K562 (cell line): ENCODE results near the gene MSANTD1. TPM values are rescaled to one million over a fixed set of nuclear protein-coding genes. Genes with fewer than 3 reads are reported as not detected.
A peak's percentile ranks its signal among the peaks of the same experiment; 100 is the strongest.

Source experiments
- ATAC-seq: fragments of 200-7000 bp; cut with Tn5 transposase; 3 replicates; pipeline ENCODE4 v1.9.1; 2020; ENCODE audit warnings: moderate library complexity
- BruUV-seq: library from RNA; stranded (reverse); fragments of 400-500 nt; replicated peaks from 2 replicates; lab custom pipeline; 2021; lab: Mats Ljungman, UMichigan
- CTCF ChIA-PET: fragments of 300-600 bp; formaldehyde crosslinking; extraction: SDS; loops from one replicate; lab custom pipeline; 2021; ENCODE audit warnings: low intra/inter-chr PET ratio; lab: Yijun Ruan, JAX
- POLR2A ChIA-PET: fragments of 300-600, 350-650 bp; sonication (Branson Sonifier 250); formaldehyde crosslinking; extraction: SDS; loops from one replicate; lab custom pipeline; 2021; ENCODE audit warnings: antibody characterized with exemption, inconsistent platforms; lab: Yijun Ruan, JAX
- DNase-seq, 4 experiments: peaks; one replicate each; pipeline versions ENCODE4 v3.0.0 to v3.0.0-alpha.2; 2011 to 2018; ENCODE audit warnings: low spot score in 3 of 4, mixed read lengths in 3 of 4; ENCODE audit errors: extremely low read depth in 1 of 4
- FAIRE-seq: peaks from 2 replicates; lab custom pipeline; 2011; peaks lifted over from hg19 to GRCh38; lab: Jason Lieb, UNC
- H2AFZ ChIP-seq: 2 replicates; pipeline ENCODE4 v1.6.0; 2011; ENCODE audit warnings: low read depth, low read length, control low read depth, inconsistent platforms
- H3K27ac ChIP-seq: fragments of 200-600 bp; 3 replicates; pipeline ENCODE4 v1.8.0; 2011; ENCODE audit warnings: low read depth, mild to moderate bottlenecking, control low read depth, inconsistent platforms, low read length, moderate library complexity, mixed read lengths; ENCODE audit errors: extremely low read depth
- H3K27me3 ChIP-seq, 2 experiments: fragments of 300-600 bp in 1 of 2; 2 replicates in 1 of 2; 3 replicates in 1 of 2; pipeline versions ENCODE4 v1.6.0 to v1.8.0; 2011; ENCODE audit warnings: inconsistent platforms in 2 of 2, low read length in 2 of 2, mild to moderate bottlenecking in 1 of 2, mixed read lengths in 1 of 2, moderate library complexity in 1 of 2; ENCODE audit not compliant: control insufficient read depth in 2 of 2, insufficient read depth in 2 of 2
- H3K36me3 ChIP-seq: fragments of 300-600 bp; 3 replicates; pipeline ENCODE4 v1.8.0; 2011; ENCODE audit warnings: mild to moderate bottlenecking, low read length, inconsistent platforms; ENCODE audit not compliant: control insufficient read depth, insufficient read depth
- H3K4me1 ChIP-seq, 2 experiments: fragments of 200-600 bp in 1 of 2; replicated peaks in 1 of 2; 2 replicates in 1 of 2; 3 replicates in 1 of 2; pipeline versions ENCODE4 v1.5.1 to v1.8.0; 2011; ENCODE audit warnings: inconsistent platforms in 2 of 2, low read length in 2 of 2, mild to moderate bottlenecking in 1 of 2, mixed read lengths in 1 of 2, moderate library complexity in 1 of 2; ENCODE audit not compliant: control insufficient read depth in 2 of 2, insufficient read depth in 2 of 2
- H3K4me2 ChIP-seq: 2 replicates; pipeline ENCODE4 v1.6.1; 2011; ENCODE audit warnings: low read length, control low read depth, inconsistent platforms, mixed read lengths; ENCODE audit not compliant: insufficient read depth
- H3K4me3 ChIP-seq: fragments of 200-600 bp; sonication (generic), shearing (Covaris generic); 2 replicates; pipeline ENCODE4 v1.5.1; 2016; ENCODE audit warnings: control low read depth, inconsistent platforms
- H3K79me2 ChIP-seq: fragments of 200-600 bp; 3 replicates; pipeline ENCODE4 v1.8.0; 2011; ENCODE audit warnings: low read length, inconsistent platforms; ENCODE audit not compliant: control insufficient read depth, insufficient read depth
- H3K9ac ChIP-seq, 2 experiments: 2 replicates each; pipeline versions ENCODE4 v1.6.0 to v1.6.1; 2011; ENCODE audit warnings: low read depth in 2 of 2, low read length in 2 of 2, control low read depth in 1 of 2, inconsistent platforms in 1 of 2, mild to moderate bottlenecking in 1 of 2, mixed read lengths in 1 of 2; ENCODE audit not compliant: insufficient read depth in 1 of 2
- H3K9me1 ChIP-seq: one replicate; pipeline ENCODE4 v1.6.0; 2011; ENCODE audit warnings: inconsistent platforms, mild to moderate bottlenecking, low read length, moderate library complexity; ENCODE audit not compliant: control insufficient read depth, insufficient read depth
- H3K9me3 ChIP-seq: replicated peaks from 2 replicates; pipeline ENCODE4 v1.5.1; 2011; ENCODE audit warnings: low read depth, low read length, inconsistent platforms; ENCODE audit not compliant: control insufficient read depth, insufficient read depth
- H4K20me1 ChIP-seq: replicated peaks from 2 replicates; pipeline ENCODE4 v1.6.1; 2011; ENCODE audit warnings: low read length, inconsistent platforms, mixed read lengths; ENCODE audit not compliant: control insufficient read depth, insufficient read depth
- CBFB ChIP-seq: sonication (generic); formaldehyde crosslinking; IDR thresholded peaks from 2 replicates; pipeline ENCODE4 v1.4.0; 2020; ENCODE audit warnings: mild to moderate bottlenecking, missing genetic modification reagents
- L3MBTL2 ChIP-seq: fragments of 450-650 bp; IDR thresholded peaks from 2 replicates; pipeline ENCODE4 v1.6.1; 2016; ENCODE audit warnings: mild to moderate bottlenecking, moderate library complexity
- ZNF124 ChIP-seq: sonication (generic); formaldehyde crosslinking; IDR thresholded peaks from 2 replicates; pipeline ENCODE4 v1.8.1; 2022; ENCODE audit warnings: missing genetic modification reagents
- WGBS: fragments of 100-300 bp; shearing (Covaris generic); methylation state at CpG from one replicate; pipeline ENCODE4 v1.1.6; 2016; ENCODE audit warnings: low coverage, mixed read lengths; ENCODE audit not compliant: insufficient coverage; ENCODE audit errors: missing lambda C conversion rate; 5-methylcytosine and 5-hydroxymethylcytosine counted together
- in situ Hi-C: fragments of 300-500 bp; cut with MboI; formaldehyde crosslinking; loops from 4 replicates; pipeline ENCODE4 v1.15.0; 2018; ENCODE audit warnings: inconsistent platforms, mixed read lengths
- intact Hi-C: fragments of 100-400 bp; cut with micrococcal nuclease; formaldehyde crosslinking; loops from 2 replicates; pipeline ENCODE4 v1.14.2; 2022
- polyA plus RNA-seq, 8 experiments: library from polyadenylated mRNA; depleted of rRNA in 4 of 8; stranded (reverse) in 5 of 8; unstranded in 3 of 8; fragments of >200 nt; fragmentation: Nextera tagmentation in 2 of 8; fragmentation: Illumina TruSeq in 1 of 8; extraction: Ambion mirVana in 2 of 8; extraction: Trizol in 1 of 8; gene quantifications; 2 replicates each; pipeline versions ENCODE4 v1.2.1 to v1.2.3, GENCODE V29; 2011 to 2014; ENCODE audit warnings: inconsistent platforms in 1 of 8, missing spikeins in 1 of 8
- total RNA-seq, 7 experiments: library from RNA; depleted of rRNA in 6 of 7; stranded (reverse); fragments of >200 nt in 6 of 7; fragmentation: Illumina TruSeq in 2 of 7; extraction: Trizol in 2 of 7; gene quantifications; 2 replicates each; pipeline versions ENCODE4 v1.2.1 to v1.2.3, GENCODE V29; 2011 to 2021; ENCODE audit warnings: low replicate concordance in 1 of 7
- TF ChIP-seq, protein P1 (sequence below): sonication (generic); formaldehyde crosslinking; IDR thresholded peaks from 2 replicates; pipeline ENCODE4 v1.9.0; 2022; ENCODE audit warnings: mild to moderate bottlenecking, missing genetic modification reagents
- TF ChIP-seq, protein P2 (sequence below), 2 experiments: IDR thresholded peaks; 2 replicates each; pipeline ENCODE4 v1.6.1; 2011; ENCODE audit warnings: borderline replicate concordance in 1 of 2, control low read depth in 1 of 2, low read depth in 1 of 2, low read length in 1 of 2, mild to moderate bottlenecking in 1 of 2, mixed read lengths in 1 of 2, moderate library complexity in 1 of 2; ENCODE audit not compliant: insufficient read depth in 1 of 2, insufficient read length in 1 of 2, poor library complexity in 1 of 2, severe bottlenecking in 1 of 2; ENCODE audit errors: extremely low read depth in 1 of 2

The MSANTD1 gene
- total and polyA plus RNA-seq, 9 of the 15 experiments (the other 6 are each of a cell fraction or from before 2014, with no cell fraction given): 0.04 to 0.09 (median 0.07) TPM; not detected in 6

DNA sequence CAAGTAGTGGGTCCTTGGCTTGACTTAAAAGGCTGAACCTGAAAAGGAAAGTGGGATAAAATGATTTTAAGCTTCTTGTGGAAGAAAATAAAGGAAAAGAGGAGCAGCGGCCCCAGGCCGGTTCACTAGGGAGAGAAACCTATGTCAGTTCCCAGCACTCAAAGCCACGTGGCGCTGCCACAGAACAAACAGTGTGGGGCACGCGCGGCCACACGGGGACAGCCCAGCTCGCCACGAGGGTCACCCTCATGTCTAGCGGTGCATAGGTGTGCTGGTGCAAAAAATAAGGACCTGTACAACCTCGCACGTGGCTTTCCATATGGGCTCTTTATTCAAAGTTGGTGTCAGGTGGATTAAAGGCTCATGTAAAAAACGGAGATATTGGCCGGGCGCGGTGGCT, 17.1 kb downstream of the MSANTD1 start:
- no peaks in the 10 kb centered on the region for H3K9me1 ChIP-seq
- H2AFZ ChIP-seq: no peak overlapping the region
- no peak for FAIRE-seq
- H3K9ac ChIP-seq: no peak overlapping the region
- POLR2A ChIA-PET: interaction anchor here (0.6 kb wide), 1 partner anchor 1703 kb away, joined by 3 read pairs; no protein-coding TSS in a partner anchor
- in situ Hi-C loops (no loop called here), intact Hi-C loops (no loop called here)
- no peaks in the 10 kb centered on the region for H3K36me3 ChIP-seq
- H4K20me1 ChIP-seq: peaks cover 5% of the 10 kb centered on the region; the same call in 1 of the 2 replicates
- 22% methylated on average over 17 of the region's 17 CpGs for WGBS
- no peak overlapping the region for H3K27ac ChIP-seq
- no TSS peak for BruUV-seq
- H3K79me2 ChIP-seq: no peaks in the 10 kb centered on the region
- DNase-seq: no peak
- H3K4me1 ChIP-seq: peaks cover 0 to 26% of the 10 kb centered on the region in 2 experiments; a peak in 2 of 5 replicates
- CTCF ChIA-PET: no interaction called here
- peaks cover 51 to 82% of the 10 kb centered on the region in 2 experiments for H3K27me3 ChIP-seq
- ATAC-seq: no peak
- no peak overlapping the region for H3K4me3 ChIP-seq
- H3K4me2 ChIP-seq: no peak overlapping the region
- TF ChIP-seq ZNF124 (CRISPR knock-in tag) (no peak), L3MBTL2 (peak; percentile 47), CBFB (CRISPR knock-in tag) (no peak)
- TF ChIP-seq, protein P1, sequence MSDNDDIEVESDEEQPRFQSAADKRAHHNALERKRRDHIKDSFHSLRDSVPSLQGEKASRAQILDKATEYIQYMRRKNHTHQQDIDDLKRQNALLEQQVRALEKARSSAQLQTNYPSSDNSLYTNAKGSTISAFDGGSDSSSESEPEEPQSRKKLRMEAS (CRISPR knock-in tag): peak; percentile 46; the same call in 1 of the 2 replicates
- TF ChIP-seq, protein P2, sequence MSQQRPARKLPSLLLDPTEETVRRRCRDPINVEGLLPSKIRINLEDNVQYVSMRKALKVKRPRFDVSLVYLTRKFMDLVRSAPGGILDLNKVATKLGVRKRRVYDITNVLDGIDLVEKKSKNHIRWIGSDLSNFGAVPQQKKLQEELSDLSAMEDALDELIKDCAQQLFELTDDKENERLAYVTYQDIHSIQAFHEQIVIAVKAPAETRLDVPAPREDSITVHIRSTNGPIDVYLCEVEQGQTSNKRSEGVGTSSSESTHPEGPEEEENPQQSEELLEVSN (IDR thresholded peaks at IDR 0.05; ENCODE audit: borderline replicate concordance in 1 of 2, extremely low read depth in 1 of 2, insufficient read depth in 1 of 2, insufficient read length in 1 of 2, low read depth in 1 of 2, low read length in 1 of 2, poor library complexity in 1 of 2, severe bottlenecking in 1 of 2): peak in 1 of 2 experiments; percentile 33
- H3K9me3 ChIP-seq: no peaks in the 10 kb centered on the region
